Activated naive CD8-positive, alpha-beta T cell treated with anti-CD3 and anti-CD28 coated beads for 36 hours (primary cell): ENCODE data around the gene ERVW-1. TPM values are rescaled to one million over a fixed set of nuclear protein-coding genes. Genes with fewer than 3 reads are reported as not detected.
"Not testable (repeated sequence)": the region's sequence is repeated elsewhere in the genome, so short reads cannot be mapped to it uniquely, and the experiment has no call there.

Source experiments
- DNase-seq: peaks from one replicate; pipeline ENCODE4 v3.0.0; 2021
- H3K27ac Mint-ChIP-seq: one replicate; pipeline ENCODE4 v1.8.0; 2022; ENCODE audit warnings: mild to moderate bottlenecking, moderate library complexity, mixed read lengths
- H3K27me3 Mint-ChIP-seq: one replicate; pipeline ENCODE4 v1.8.0; 2022; ENCODE audit warnings: mild to moderate bottlenecking, mixed read lengths
- H3K36me3 Mint-ChIP-seq: one replicate; pipeline ENCODE4 v1.8.0; 2021; ENCODE audit warnings: mild to moderate bottlenecking, mixed read lengths
- H3K4me1 Mint-ChIP-seq: one replicate; pipeline ENCODE4 v1.8.0; 2021; ENCODE audit warnings: mixed read lengths
- H3K4me3 Mint-ChIP-seq: one replicate; pipeline ENCODE4 v1.8.0; 2022; ENCODE audit warnings: mild to moderate bottlenecking, moderate library complexity, mixed read lengths
- H3K9me3 Mint-ChIP-seq: one replicate; pipeline ENCODE4 v1.8.0; 2022; ENCODE audit warnings: mixed read lengths
- total RNA-seq, 2 experiments: library from RNA; stranded (reverse); gene quantifications; one replicate each; pipeline ENCODE4 v1.2.3, GENCODE V29; 2021

Gene ERVW-1
- total RNA-seq, 2 experiments from 2014 or later = not detected

GRCh38 chr7:92484226-92484625, 6.5 kb upstream of the ERVW-1 start:
- not testable (repeated sequence) for H3K4me1 Mint-ChIP-seq, H3K4me3 Mint-ChIP-seq, H3K27me3 Mint-ChIP-seq, H3K27ac Mint-ChIP-seq, H3K9me3 Mint-ChIP-seq, DNase-seq, H3K36me3 Mint-ChIP-seq

GRCh38 chr7:92483624-92484023, 5.9 kb upstream of the ERVW-1 start:
- not testable (repeated sequence) for H3K4me1 Mint-ChIP-seq, DNase-seq, H3K36me3 Mint-ChIP-seq, H3K4me3 Mint-ChIP-seq, H3K27me3 Mint-ChIP-seq, H3K9me3 Mint-ChIP-seq, H3K27ac Mint-ChIP-seq

- not testable (repeated sequence) for DNase-seq, H3K4me3 Mint-ChIP-seq, H3K4me1 Mint-ChIP-seq, H3K9me3 Mint-ChIP-seq, H3K27ac Mint-ChIP-seq, H3K36me3 Mint-ChIP-seq, H3K27me3 Mint-ChIP-seq
Observed at GRCh38 chr7:92479146-92479545, 1.4 kb upstream of the ERVW-1 start.

- H3K27me3 Mint-ChIP-seq = no peaks in the 10 kb centered on the region
- H3K4me1 Mint-ChIP-seq = no peaks in the 10 kb centered on the region
- no peak for DNase-seq
- H3K27ac Mint-ChIP-seq = no peak overlapping the region
- H3K36me3 Mint-ChIP-seq = no peaks in the 10 kb centered on the region
- no peak overlapping the region for H3K4me3 Mint-ChIP-seq
- no peaks in the 10 kb centered on the region for H3K9me3 Mint-ChIP-seq
Observed at GRCh38 chr7:92478711-92479110, 965 bp upstream of the ERVW-1 start.

- H3K4me3 Mint-ChIP-seq = no peak overlapping the region
- no peaks in the 10 kb centered on the region for H3K9me3 Mint-ChIP-seq
- DNase-seq = no peak
- no peaks in the 10 kb centered on the region for H3K36me3 Mint-ChIP-seq
- H3K27me3 Mint-ChIP-seq = no peaks in the 10 kb centered on the region
- H3K4me1 Mint-ChIP-seq = no peaks in the 10 kb centered on the region
- no peak overlapping the region for H3K27ac Mint-ChIP-seq
Observed at GRCh38 chr7:92478095-92478494, 349 bp upstream of the ERVW-1 start.

GRCh38 chr7:92475851-92476590, 1.7 kb downstream of the ERVW-1 start:
- not testable (repeated sequence) for H3K36me3 Mint-ChIP-seq, H3K4me3 Mint-ChIP-seq, H3K27ac Mint-ChIP-seq, DNase-seq, H3K9me3 Mint-ChIP-seq, H3K27me3 Mint-ChIP-seq, H3K4me1 Mint-ChIP-seq

- not testable (repeated sequence) for H3K36me3 Mint-ChIP-seq, H3K27ac Mint-ChIP-seq, H3K4me3 Mint-ChIP-seq, DNase-seq, H3K9me3 Mint-ChIP-seq, H3K27me3 Mint-ChIP-seq, H3K4me1 Mint-ChIP-seq
Observed at GRCh38 chr7:92475261-92475770, 2.4 kb downstream of the ERVW-1 start.

GRCh38 chr7:92473989-92474388, 3.8 kb downstream of the ERVW-1 start:
- not testable (repeated sequence) for H3K27me3 Mint-ChIP-seq, H3K27ac Mint-ChIP-seq, DNase-seq, H3K36me3 Mint-ChIP-seq, H3K4me1 Mint-ChIP-seq, H3K9me3 Mint-ChIP-seq, H3K4me3 Mint-ChIP-seq

- not testable (repeated sequence) for H3K27me3 Mint-ChIP-seq, H3K27ac Mint-ChIP-seq, H3K4me1 Mint-ChIP-seq, H3K4me3 Mint-ChIP-seq, H3K36me3 Mint-ChIP-seq, DNase-seq, H3K9me3 Mint-ChIP-seq
Observed at GRCh38 chr7:92468589-92468988, 9.2 kb downstream of the ERVW-1 start.

GRCh38 chr7:92466682-92467081, 11.1 kb downstream of the ERVW-1 start:
- DNase-seq = no peak
- Mint-ChIP-seq H3K4me3 (no peak overlapping the region), H3K27ac (no peak overlapping the region), H3K36me3 (peaks cover 9% of the 10 kb centered on the region), H3K27me3 (no peaks in the 10 kb centered on the region), H3K4me1 (peaks cover under 1% of the 10 kb centered on the region), H3K9me3 (peaks cover 5% of the 10 kb centered on the region)

- no peak overlapping the region for H3K27ac Mint-ChIP-seq
- DNase-seq = no peak
- H3K9me3 Mint-ChIP-seq = peaks cover 5% of the 10 kb centered on the region
- peaks cover 2% of the 10 kb centered on the region for H3K4me1 Mint-ChIP-seq
- H3K4me3 Mint-ChIP-seq = no peak overlapping the region
- no peaks in the 10 kb centered on the region for H3K27me3 Mint-ChIP-seq
- peaks cover 9% of the 10 kb centered on the region for H3K36me3 Mint-ChIP-seq
Observed at GRCh38 chr7:92464515-92464914, 13.2 kb downstream of the ERVW-1 start.

GRCh38 chr7:92462560-92462959, 15.2 kb downstream of the ERVW-1 start:
- peaks cover 2% of the 10 kb centered on the region for H3K4me1 Mint-ChIP-seq
- no peak overlapping the region for H3K27ac Mint-ChIP-seq
- H3K4me3 Mint-ChIP-seq = no peak overlapping the region
- H3K36me3 Mint-ChIP-seq = peaks cover 2% of the 10 kb centered on the region
- H3K9me3 Mint-ChIP-seq = no peaks in the 10 kb centered on the region
- no peak for DNase-seq
- no peaks in the 10 kb centered on the region for H3K27me3 Mint-ChIP-seq

- H3K4me1 Mint-ChIP-seq = peaks cover 2% of the 10 kb centered on the region
- no peaks in the 10 kb centered on the region for H3K27me3 Mint-ChIP-seq
- no peak overlapping the region for H3K4me3 Mint-ChIP-seq
- H3K36me3 Mint-ChIP-seq = peaks cover 5% of the 10 kb centered on the region
- no peaks in the 10 kb centered on the region for H3K9me3 Mint-ChIP-seq
- DNase-seq = peak; percentile 22
- H3K27ac Mint-ChIP-seq = no peak overlapping the region
Observed at GRCh38 chr7:92461027-92462003, 16.4 kb downstream of the ERVW-1 start.

GRCh38 chr7:92460510-92460909, 17.2 kb downstream of the ERVW-1 start:
- peaks cover 7% of the 10 kb centered on the region for H3K36me3 Mint-ChIP-seq
- no peak overlapping the region for H3K4me3 Mint-ChIP-seq
- H3K9me3 Mint-ChIP-seq = no peaks in the 10 kb centered on the region
- H3K4me1 Mint-ChIP-seq = peaks cover 2% of the 10 kb centered on the region
- no peak overlapping the region for H3K27ac Mint-ChIP-seq
- no peaks in the 10 kb centered on the region for H3K27me3 Mint-ChIP-seq
- DNase-seq = no peak

GRCh38 chr7:92460109-92460508, 17.6 kb downstream of the ERVW-1 start:
- no peak for DNase-seq
- Mint-ChIP-seq H3K9me3 (no peaks in the 10 kb centered on the region), H3K36me3 (peaks cover 7% of the 10 kb centered on the region), H3K4me1 (peaks cover 2% of the 10 kb centered on the region), H3K4me3 (no peak overlapping the region), H3K27me3 (no peaks in the 10 kb centered on the region), H3K27ac (no peak overlapping the region)
